Stimulated activated naive CD8-positive, alpha-beta T cell treated with anti-CD3 and anti-CD28 coated beads, Interleukin-15, amount 100 ng/mL, for 72 hours (primary cell): ENCODE data around the gene UBN2.

ENCODE experiments used
- ATAC-seq: fragments of 150-1000 bp; cut with Tn5 transposase; 2 replicates; pipeline ENCODE4 v1.10.0; 2021; ENCODE audit warnings: mild to moderate bottlenecking, moderate library complexity
- DNase-seq, 2 donors: peaks; one replicate each; pipeline ENCODE4 v3.0.0; 2021 to 2022
- H3K27ac Mint-ChIP-seq, 2 donors: one replicate each; pipeline ENCODE4 v1.8.0; 2022; ENCODE audit warnings: mild to moderate bottlenecking in 2 of 2, mixed read lengths in 2 of 2, moderate library complexity in 2 of 2
- H3K27me3 Mint-ChIP-seq: one replicate; pipeline ENCODE4 v1.8.0; 2022; ENCODE audit warnings: mixed read lengths
- H3K4me1 Mint-ChIP-seq: one replicate; pipeline ENCODE4 v1.8.0; 2022; ENCODE audit warnings: mild to moderate bottlenecking, mixed read lengths
- H3K4me3 Mint-ChIP-seq, 2 donors: one replicate each; pipeline ENCODE4 v1.8.0; 2022; ENCODE audit warnings: mild to moderate bottlenecking in 2 of 2, mixed read lengths in 2 of 2, moderate library complexity in 1 of 2
- H3K9me3 Mint-ChIP-seq, 2 donors: one replicate each; pipeline ENCODE4 v1.8.0; 2022; ENCODE audit warnings: mixed read lengths in 2 of 2

The UBN2 gene

GRCh38 chr7:139341776-139342226, 110.8 kb downstream of the UBN2 start:
- peaks cover 7 to 17% of the 10 kb centered on the region in 2 donors for H3K9me3 Mint-ChIP-seq
- DNase-seq (no peak), ATAC-seq (no peak)
- H3K4me1 Mint-ChIP-seq: peaks cover 37% of the 10 kb centered on the region
- peak overlapping the region; percentile 99 to 100 for H3K27ac Mint-ChIP-seq
- H3K4me3 Mint-ChIP-seq: peak overlapping the region; percentile 94 to 97
- no peaks in the 10 kb centered on the region for H3K27me3 Mint-ChIP-seq

DNA sequence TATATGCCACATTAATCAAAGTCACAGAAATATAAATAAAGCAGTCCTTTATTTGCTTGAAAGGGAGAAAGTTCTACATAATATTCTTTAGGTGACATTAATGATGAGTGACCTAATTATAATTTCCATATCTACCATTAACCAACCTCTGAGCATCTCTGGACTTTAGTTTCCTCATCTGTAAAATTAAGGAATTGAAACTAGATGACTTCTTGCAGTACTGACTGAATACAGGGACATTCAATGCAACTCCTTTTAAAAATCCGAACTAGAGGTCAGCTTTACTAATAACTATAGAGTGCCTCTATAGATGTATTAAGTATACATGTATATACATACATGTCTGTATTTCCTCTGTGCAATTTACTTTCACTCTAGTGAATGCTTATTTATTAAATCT, 114.0 kb downstream of the UBN2 start:
- ATAC-seq: no peak
- H3K27ac Mint-ChIP-seq: no peak overlapping the region
- peaks cover 30% of the 10 kb centered on the region for H3K4me1 Mint-ChIP-seq
- no peak for DNase-seq
- H3K4me3 Mint-ChIP-seq: no peak overlapping the region
- peaks cover 0 to 7% of the 10 kb centered on the region in 2 donors for H3K9me3 Mint-ChIP-seq
- no peaks in the 10 kb centered on the region for H3K27me3 Mint-ChIP-seq

DNA sequence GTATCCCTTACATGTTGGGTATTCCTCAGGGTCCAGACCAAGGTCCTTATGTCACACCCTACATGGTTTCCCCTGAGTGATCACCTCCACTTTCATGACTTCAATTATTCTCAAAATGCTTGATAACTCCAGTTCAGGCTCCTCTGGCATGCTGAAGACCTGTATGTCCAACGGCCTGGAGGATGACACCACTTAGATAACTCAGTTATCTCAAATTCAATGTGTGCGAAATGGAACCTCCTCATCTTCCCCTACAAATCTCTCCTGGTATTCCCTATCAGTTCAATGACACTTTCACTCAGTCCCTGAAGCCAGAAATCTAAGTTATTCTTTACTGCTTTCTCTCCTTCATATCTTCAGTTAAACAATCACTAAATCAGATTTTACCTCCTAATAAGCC, 120.0 kb downstream of the UBN2 start:
- Mint-ChIP-seq H3K4me3 (no peak overlapping the region), H3K9me3 (no peaks in the 10 kb centered on the region), H3K27me3 (no peaks in the 10 kb centered on the region), H3K27ac (no peak overlapping the region), H3K4me1 (peaks cover 4% of the 10 kb centered on the region)
- ATAC-seq (no peak), DNase-seq (no peak)

DNA sequence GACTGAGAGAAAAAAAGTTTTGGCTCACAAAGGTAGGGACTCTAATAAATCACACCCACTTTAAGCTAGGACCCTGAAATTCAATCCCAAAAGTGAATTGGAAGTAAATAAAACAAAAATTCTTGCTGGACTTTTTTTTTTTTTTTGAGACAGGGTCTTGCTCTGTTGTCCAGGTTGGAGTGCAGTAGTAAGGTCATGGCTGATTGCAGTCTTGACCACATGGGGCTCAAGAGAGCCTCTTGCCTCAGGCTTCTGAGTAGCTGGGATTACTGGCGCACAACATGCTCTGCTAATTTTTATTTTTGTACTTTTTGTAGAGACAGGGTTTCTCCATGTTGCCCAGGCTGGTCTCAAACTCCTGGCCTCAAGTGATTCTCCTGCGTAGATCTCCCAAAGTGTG, 123.7 kb downstream of the UBN2 start:
- Mint-ChIP-seq H3K4me1 (peaks cover 28% of the 10 kb centered on the region), H3K4me3 (no peak overlapping the region), H3K27me3 (no peaks in the 10 kb centered on the region), H3K27ac (no peak overlapping the region), H3K9me3 (no peaks in the 10 kb centered on the region)
- ATAC-seq: no peak
- DNase-seq: no peak

GRCh38 chr7:139355320-139355719, 124.3 kb downstream of the UBN2 start:
- Mint-ChIP-seq H3K9me3 (no peaks in the 10 kb centered on the region), H3K4me1 (peaks cover 26% of the 10 kb centered on the region), H3K27ac (no peak overlapping the region), H3K4me3 (no peak overlapping the region), H3K27me3 (no peaks in the 10 kb centered on the region)
- DNase-seq: no peak
- no peak for ATAC-seq
